Tibial nerve (tissue), 4 donors: ENCODE measurements around the gene SNAI3. TPM values are rescaled to one million over a fixed set of nuclear protein-coding genes. Genes with fewer than 3 reads are reported as not detected.

Experiments
- DNase-seq, 2 donors: peaks; one replicate each; pipeline ENCODE4 v3.0.0-alpha.2; 2019; ENCODE audit warnings: low spot score in 2 of 2
- H3K27ac ChIP-seq, 4 donors: fragments of 200-600 bp; sonication (generic) in 3 of 4; one replicate each; pipeline ENCODE4 v1.5.1; 2017 to 2019; ENCODE audit warnings: mild to moderate bottlenecking in 1 of 4
- H3K27me3 ChIP-seq, 2 donors: fragments of 200-600 bp; sonication (generic) in 1 of 2; one replicate each; pipeline versions ENCODE4 v1.5.1 to v1.6.0; 2017 to 2019
- H3K36me3 ChIP-seq, 3 donors: fragments of 200-600 bp; sonication (generic); one replicate each; pipeline ENCODE4 v1.5.1; 2018 to 2019
- H3K4me1 ChIP-seq, 4 donors: fragments of 200-600 bp; sonication (generic) in 3 of 4; one replicate each; pipeline ENCODE4 v1.5.1; 2017 to 2019
- H3K4me3 ChIP-seq, 4 donors: fragments of 200-600 bp; sonication (generic) in 3 of 4; one replicate each; pipeline ENCODE4 v1.5.1; 2017 to 2019; ENCODE audit warnings: mild to moderate bottlenecking in 1 of 4, moderate library complexity in 1 of 4
- H3K9me3 ChIP-seq, 4 donors: fragments of 200-600 bp; sonication (generic) in 3 of 4; one replicate each; pipeline ENCODE4 v1.5.1; 2017 to 2019
- CTCF ChIP-seq, 5 experiments: fragments of 200-600 bp in 3 of 5; fragments of 450-650 bp in 2 of 5; sonication (generic) in 3 of 5; IDR thresholded peaks; one replicate each; pipeline ENCODE4 v1.5.1; 2016 to 2019; ENCODE audit warnings: antibody characterized with exemption in 5 of 5, mild to moderate bottlenecking in 3 of 5, moderate library complexity in 2 of 5
- EP300 ChIP-seq, 2 donors: sonication (generic); formaldehyde crosslinking; IDR thresholded peaks; one replicate each; pipeline ENCODE4 v1.6.1; 2017; ENCODE audit warnings: antibody characterized with exemption in 2 of 2, mild to moderate bottlenecking in 1 of 2
- POLR2A ChIP-seq, 2 donors: fragments of 450-650 bp; IDR thresholded peaks; one replicate each; pipeline ENCODE4 v1.6.1; 2017; ENCODE audit warnings: antibody characterized with exemption in 2 of 2, mild to moderate bottlenecking in 2 of 2, moderate library complexity in 2 of 2
- WGBS, 2 donors: methylation state at CpG; one replicate each; pipeline ENCODE4 v1.1.5; 2018; 5-methylcytosine and 5-hydroxymethylcytosine counted together
- total RNA-seq, 4 donors: library from RNA; depleted of rRNA; stranded (reverse); fragments of >200 nt; gene quantifications; one replicate each; pipeline ENCODE4 v1.1.0, GENCODE V29; 2016

The SNAI3 gene
- total RNA-seq, 4 donors from 2014 or later: 0.87 to 1.2 (median 1.0) TPM

GRCh38 chr16:88657371-88657770 lies 28.9 kb downstream of the SNAI3 start:
- peaks cover 0 to 70% (median 6%) of the 10 kb centered on the region in 3 donors for H3K36me3 ChIP-seq
- no peaks in the 10 kb centered on the region for H3K9me3 ChIP-seq
- peaks cover 0 to 13% (median 6%) of the 10 kb centered on the region in 4 donors for H3K4me1 ChIP-seq
- no peak for TF ChIP-seq CTCF (IDR thresholded peaks at IDR 0.05)
- no peak for TF ChIP-seq POLR2A (IDR thresholded peaks at IDR 0.05)
- no peak for TF ChIP-seq EP300 (IDR thresholded peaks at IDR 0.05)
- WGBS, 2 donors: 82 to 92% methylated on average over 5 to 12 of the region's 19 CpGs
- H3K27ac ChIP-seq: no peak overlapping the region
- no peak for DNase-seq
- no peak overlapping the region for H3K4me3 ChIP-seq
- H3K27me3 ChIP-seq: no peaks in the 10 kb centered on the region

DNA sequence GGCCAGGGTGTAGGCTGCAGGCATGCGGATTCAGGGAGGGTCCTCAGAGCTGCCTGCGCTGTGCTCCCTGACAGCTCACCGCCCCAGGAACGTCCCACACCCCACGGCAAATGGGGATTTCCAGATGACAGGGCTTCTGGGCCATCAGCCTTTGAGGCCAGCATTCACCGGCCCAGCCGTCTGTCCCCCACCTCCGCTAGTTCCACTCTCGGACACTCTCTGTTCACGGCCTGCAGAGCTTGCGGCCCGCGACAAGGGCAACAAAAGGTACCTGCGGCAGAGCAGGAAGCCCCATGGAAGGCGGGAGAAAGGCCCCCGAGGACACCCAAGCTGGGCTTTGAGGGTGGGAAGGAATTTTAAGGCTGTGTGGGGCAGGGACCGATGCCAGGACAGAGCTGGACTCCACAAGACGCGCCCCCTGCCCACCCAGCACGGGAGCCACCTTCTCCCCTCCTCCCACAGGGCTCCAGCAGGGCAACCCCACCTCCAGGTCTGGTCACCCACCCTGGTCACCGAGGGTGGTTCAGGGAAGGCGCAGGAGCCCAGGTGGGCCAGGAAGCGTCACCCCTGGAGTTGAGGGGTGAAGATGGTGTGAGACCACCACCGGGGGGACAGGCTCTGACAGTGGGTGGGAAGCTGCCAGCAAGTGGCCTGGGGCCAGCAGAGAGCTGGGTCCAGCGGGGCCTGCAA lies 29.9 kb downstream of the SNAI3 start:
- Histone ChIP-seq H3K36me3 (peaks cover 0 to 76% (median 6%) of the 10 kb centered on the region in 3 donors), H3K4me3 (no peak overlapping the region), H3K4me1 (peaks cover 0 to 10% (median 2%) of the 10 kb centered on the region in 4 donors), H3K9me3 (no peaks in the 10 kb centered on the region), H3K27me3 (no peaks in the 10 kb centered on the region), H3K27ac (no peak overlapping the region)
- TF ChIP-seq EP300 (IDR thresholded peaks at IDR 0.05): no peak
- TF ChIP-seq POLR2A (IDR thresholded peaks at IDR 0.05): no peak
- no peak for TF ChIP-seq CTCF (IDR thresholded peaks at IDR 0.05)
- 82 to 86% methylated on average over 18 to 24 of the region's 25 CpGs for WGBS, 2 donors
- no peak for DNase-seq

DNA sequence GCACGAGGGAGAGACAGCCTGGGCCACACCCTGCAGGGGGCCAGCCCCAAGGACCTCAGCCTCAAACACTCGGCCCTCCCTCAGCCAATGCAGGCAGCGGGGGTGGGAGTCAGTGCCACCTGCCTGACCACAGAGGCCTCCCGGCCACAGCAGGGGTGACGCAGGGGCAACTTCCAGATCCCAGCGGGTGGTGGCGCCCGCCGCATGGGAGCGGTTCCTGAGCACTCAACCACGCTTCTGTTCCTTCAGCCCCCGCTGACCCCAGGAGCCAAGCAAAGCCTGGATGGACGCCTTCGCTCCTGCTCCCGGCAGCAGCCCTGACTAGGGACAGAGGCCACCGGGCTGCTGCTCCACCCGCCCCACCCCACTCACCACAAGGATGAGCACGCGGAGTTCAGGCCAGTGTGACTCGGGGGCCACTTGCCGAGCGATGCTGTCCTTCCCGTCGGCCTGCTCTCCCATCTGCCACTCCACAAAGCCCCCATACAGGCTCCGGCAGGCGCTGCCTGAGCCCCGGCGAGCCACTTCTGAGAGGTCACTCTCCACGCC lies 30.5 kb downstream of the SNAI3 start:
- H3K36me3 ChIP-seq: peaks cover 0 to 76% (median 6%) of the 10 kb centered on the region in 3 donors
- DNase-seq: no peak
- 83 to 86% methylated on average over 3 to 12 of the region's 29 CpGs for WGBS, 2 donors
- TF ChIP-seq EP300 (IDR thresholded peaks at IDR 0.05): no peak
- TF ChIP-seq POLR2A (IDR thresholded peaks at IDR 0.05): no peak
- TF ChIP-seq CTCF (IDR thresholded peaks at IDR 0.05): no peak
- H3K9me3 ChIP-seq: no peaks in the 10 kb centered on the region
- H3K4me1 ChIP-seq: peaks cover 0 to 13% (median 6%) of the 10 kb centered on the region in 4 donors
- H3K27me3 ChIP-seq: no peaks in the 10 kb centered on the region
- H3K4me3 ChIP-seq: no peak overlapping the region
- H3K27ac ChIP-seq: no peak overlapping the region

- 94 to 96% methylated on average over 36 to 50 of the region's 50 CpGs for WGBS, 2 donors
- no peaks in the 10 kb centered on the region for H3K27me3 ChIP-seq
- peaks cover 0 to 17% (median 6%) of the 10 kb centered on the region in 4 donors for H3K4me1 ChIP-seq
- H3K9me3 ChIP-seq: no peaks in the 10 kb centered on the region
- peaks cover 0 to 76% (median 6%) of the 10 kb centered on the region in 3 donors for H3K36me3 ChIP-seq
- H3K27ac ChIP-seq: no peak overlapping the region
- no peak overlapping the region for H3K4me3 ChIP-seq
- TF ChIP-seq CTCF (IDR thresholded peaks at IDR 0.05) (no peak), POLR2A (IDR thresholded peaks at IDR 0.05) (no peak), EP300 (IDR thresholded peaks at IDR 0.05) (no peak)
- no peak for DNase-seq
Measured at GRCh38 chr16:88655053-88655732, 31.1 kb downstream of the SNAI3 start.
